Panc1 (cell line): ENCODE measurements around the gene CSMD2.

Source experiments
- CTCF ChIP-seq: fragments of 450-650 bp; IDR thresholded peaks from 2 replicates; pipeline ENCODE4 v1.5.1; 2017; ENCODE audit warnings: mild to moderate bottlenecking
- POLR2AphosphoS5 ChIP-seq: IDR thresholded peaks from 2 replicates; pipeline ENCODE4 v1.6.1; 2012; ENCODE audit warnings: mild to moderate bottlenecking, low read depth, low read length, moderate library complexity
- SIN3A ChIP-seq: IDR thresholded peaks from 2 replicates; pipeline ENCODE4 v1.6.1; 2012; ENCODE audit warnings: low read depth, mild to moderate bottlenecking, low read length, moderate library complexity, borderline replicate concordance; ENCODE audit not compliant: insufficient read depth
- TCF7L2 ChIP-seq: IDR thresholded peaks from 2 replicates; pipeline ENCODE4 v1.6.1; 2011; ENCODE audit warnings: mild to moderate bottlenecking, low read depth, low read length, inconsistent platforms

GRCh38 chr1:33465316-33465715, 699.7 kb downstream of the CSMD2 start:
- TF ChIP-seq CTCF, result no peak
- TF ChIP-seq TCF7L2, result no peak
- TF ChIP-seq POLR2AphosphoS5, result no peak
- no peak for TF ChIP-seq SIN3A
